H1 (cell line): ENCODE measurements around the gene TMEM163. TPM values are rescaled to one million over a fixed set of nuclear protein-coding genes. Genes with fewer than 3 reads are reported as not detected.

Experiments
- CTCF ChIA-PET: fragments of 300-600 bp; sonication (Branson Sonifier 250); formaldehyde crosslinking; loops from one replicate; lab custom pipeline; 2021; ENCODE audit not compliant: partially characterized antibody; lab: Charles Lee
- POLR2A ChIA-PET: fragments of 300-600 bp; sonication (Branson Sonifier 250); formaldehyde crosslinking; loops from one replicate; lab custom pipeline; 2021; ENCODE audit warnings: inconsistent platforms; ENCODE audit not compliant: partially characterized antibody; lab: Charles Lee
- DNase-seq, 2 experiments: peaks; one replicate each; pipeline versions ENCODE4 v3.0.0 to v3.0.0-alpha.2; 2010 to 2022; ENCODE audit warnings: low spot score in 2 of 2, low read depth in 1 of 2, mixed read lengths in 1 of 2
- FAIRE-seq: peaks from 2 replicates; lab custom pipeline; 2011; peaks lifted over from hg19 to GRCh38; lab: Jason Lieb, UNC
- H2AFZ ChIP-seq: 2 replicates; pipeline ENCODE4 v1.8.1; 2012; ENCODE audit warnings: low read length, inconsistent platforms
- H2AK5ac ChIP-seq: 2 replicates; pipeline ENCODE4 v1.6.1; 2013; ENCODE audit warnings: low read depth, low read length
- H2BK120ac ChIP-seq: replicated peaks from 2 replicates; pipeline ENCODE3; 2013; ENCODE audit warnings: low read depth, low read length, inconsistent platforms
- H2BK12ac ChIP-seq: 2 replicates; pipeline ENCODE4 v1.6.1; 2013; ENCODE audit warnings: low read depth, low read length
- H2BK15ac ChIP-seq: 2 replicates; pipeline ENCODE4 v1.6.1; 2013; ENCODE audit warnings: low read length
- H2BK20ac ChIP-seq: 2 replicates; pipeline ENCODE4 v1.6.1; 2013; ENCODE audit warnings: low read length
- H2BK5ac ChIP-seq: 2 replicates; pipeline ENCODE4 v1.6.1; 2013; ENCODE audit warnings: low read depth, low read length
- H3K14ac ChIP-seq: 2 replicates; pipeline ENCODE4 v1.6.1; 2013; ENCODE audit warnings: inconsistent platforms; ENCODE audit not compliant: insufficient read length
- H3K18ac ChIP-seq: 2 replicates; pipeline ENCODE4 v1.6.1; 2013; ENCODE audit warnings: low read length; ENCODE audit errors: extremely low read depth
- H3K23ac ChIP-seq: 2 replicates; pipeline ENCODE4 v1.6.1; 2013; ENCODE audit warnings: inconsistent platforms; ENCODE audit not compliant: insufficient read length
- H3K23me2 ChIP-seq: 2 replicates; pipeline ENCODE4 v1.6.1; 2013; ENCODE audit warnings: low read depth, low read length
- H3K27ac ChIP-seq: 2 replicates; pipeline ENCODE4 v1.6.1; 2011; ENCODE audit warnings: low read depth, low read length, inconsistent platforms
- H3K27me3 ChIP-seq, 4 experiments: replicated peaks in 1 of 4; 1 replicate in 1 of 4; 2 replicates in 3 of 4; pipeline versions ENCODE4 v1.6.1 to v1.8.1; 2011 to 2013; ENCODE audit warnings: low read length in 3 of 4, mild to moderate bottlenecking in 3 of 4, inconsistent platforms in 2 of 4, mixed read lengths in 2 of 4, moderate library complexity in 1 of 4; ENCODE audit not compliant: control insufficient read depth in 3 of 4, insufficient read depth in 3 of 4; ENCODE audit errors: extremely low read depth in 1 of 4
- H3K36me3 ChIP-seq, 4 experiments: 2 replicates each; pipeline versions ENCODE4 v1.6.1 to v1.8.1; 2011 to 2013; ENCODE audit warnings: mild to moderate bottlenecking in 4 of 4, low read length in 3 of 4, moderate library complexity in 2 of 4, control low read depth in 1 of 4, inconsistent platforms in 1 of 4; ENCODE audit not compliant: insufficient read depth in 4 of 4, control insufficient read depth in 2 of 4
- H3K4ac ChIP-seq: replicated peaks from 2 replicates; pipeline ENCODE3; 2013; ENCODE audit warnings: low read length, low read depth, mixed read lengths, inconsistent platforms; ENCODE audit not compliant: insufficient read length
- H3K4me1 ChIP-seq, 4 experiments: replicated peaks in 1 of 4; 1 replicate in 1 of 4; 2 replicates in 3 of 4; pipeline versions ENCODE4 v1.6.1 to v1.8.1; 2011 to 2013; ENCODE audit warnings: low read length in 3 of 4, inconsistent platforms in 2 of 4, mixed read lengths in 1 of 4; ENCODE audit not compliant: insufficient read depth in 4 of 4, control insufficient read depth in 3 of 4
- H3K4me2 ChIP-seq, 2 experiments: 2 replicates each; pipeline versions ENCODE4 v1.6.1 to v1.8.1; 2011 to 2013; ENCODE audit warnings: low read depth in 2 of 2, low read length in 2 of 2, control low read depth in 1 of 2, inconsistent platforms in 1 of 2, mild to moderate bottlenecking in 1 of 2; ENCODE audit not compliant: insufficient read depth in 1 of 2
- H3K4me3 ChIP-seq, 4 experiments: fragments of 200-600, 300-600 bp in 1 of 4; sonication (generic), shearing (Covaris generic), sonication (Bioruptor Twin) in 1 of 4; 2 replicates each; pipeline versions ENCODE4 v1.5.1 to v1.8.1; 2011 to 2016; ENCODE audit warnings: low read length in 4 of 4, low read depth in 3 of 4, control low read depth in 2 of 4, inconsistent platforms in 2 of 4, mild to moderate bottlenecking in 2 of 4, mixed read lengths in 1 of 4, moderate library complexity in 1 of 4; ENCODE audit not compliant: insufficient read depth in 2 of 4; ENCODE audit errors: extremely low read depth in 1 of 4
- H3K56ac ChIP-seq: replicated peaks from 2 replicates; pipeline ENCODE3; 2013; ENCODE audit warnings: low read depth, mild to moderate bottlenecking, mixed read lengths, low read length, inconsistent platforms; ENCODE audit not compliant: insufficient read length
- H3K79me1 ChIP-seq: 2 replicates; pipeline ENCODE4 v1.6.1; 2013; ENCODE audit warnings: low read depth, low read length, control low read depth
- H3K79me2 ChIP-seq, 2 experiments: 2 replicates each; pipeline versions ENCODE4 v1.6.1 to v1.8.1; 2012 to 2013; ENCODE audit warnings: low read length in 2 of 2, mild to moderate bottlenecking in 2 of 2, inconsistent platforms in 1 of 2; ENCODE audit not compliant: insufficient read depth in 2 of 2, control insufficient read depth in 1 of 2
- H3K9ac ChIP-seq, 4 experiments: replicated peaks in 1 of 4; 1 replicate in 1 of 4; 2 replicates in 3 of 4; pipeline versions ENCODE4 v1.6.1 to v1.8.1; 2011 to 2013; ENCODE audit warnings: low read depth in 3 of 4, low read length in 3 of 4, control low read depth in 2 of 4, mild to moderate bottlenecking in 2 of 4, moderate library complexity in 2 of 4, inconsistent platforms in 1 of 4; ENCODE audit errors: extremely low read depth in 1 of 4
- H3K9me3 ChIP-seq, 2 experiments: 2 replicates each; pipeline versions ENCODE4 v1.6.1 to v1.8.1; 2012 to 2013; ENCODE audit warnings: mild to moderate bottlenecking in 2 of 2, moderate library complexity in 2 of 2, control low read depth in 1 of 2, inconsistent platforms in 1 of 2, low read depth in 1 of 2, low read length in 1 of 2, mixed read lengths in 1 of 2; ENCODE audit not compliant: insufficient read depth in 2 of 2
- H4K20me1 ChIP-seq, 2 experiments: replicated peaks in 1 of 2; 2 replicates each; pipeline versions ENCODE3 to v1.8.1; 2011 to 2013; ENCODE audit warnings: inconsistent platforms in 2 of 2, low read length in 2 of 2, mild to moderate bottlenecking in 1 of 2; ENCODE audit not compliant: insufficient read depth in 2 of 2, control insufficient read depth in 1 of 2
- H4K5ac ChIP-seq: 2 replicates; pipeline ENCODE4 v1.6.1; 2013; ENCODE audit warnings: low read length, low read depth, mixed read lengths, inconsistent platforms; ENCODE audit not compliant: insufficient read length
- H4K8ac ChIP-seq: 2 replicates; pipeline ENCODE4 v1.8.0; 2013; ENCODE audit warnings: mild to moderate bottlenecking, moderate library complexity, low read length, inconsistent platforms; ENCODE audit not compliant: insufficient read depth; ENCODE audit errors: extremely low read depth
- H4K91ac ChIP-seq: replicated peaks from 2 replicates; pipeline ENCODE3; 2013; ENCODE audit warnings: low read length, mixed read lengths, inconsistent platforms; ENCODE audit not compliant: insufficient read length
- CHD1 ChIP-seq: IDR thresholded peaks from 2 replicates; pipeline ENCODE4 v1.6.1; 2012; ENCODE audit warnings: low read depth, low read length, improper control_type of control experiment
- CTBP2 ChIP-seq: IDR thresholded peaks from 2 replicates; pipeline ENCODE4 v1.7.0; 2011; ENCODE audit warnings: borderline replicate concordance, mild to moderate bottlenecking, moderate library complexity, mixed read lengths, low read length; ENCODE audit not compliant: insufficient read depth, insufficient read length
- CTCF ChIP-seq, 3 experiments: IDR thresholded peaks; 1 replicate in 2 of 3; 2 replicates in 1 of 3; pipeline versions ENCODE4 v1.5.1 to v1.6.1; 2011; ENCODE audit warnings: low read length in 3 of 3, mild to moderate bottlenecking in 3 of 3, inconsistent platforms in 2 of 3, low read depth in 1 of 3, moderate library complexity in 1 of 3; ENCODE audit not compliant: insufficient read depth in 1 of 3; ENCODE audit errors: control extremely low read depth in 1 of 3
- HDAC6 ChIP-seq: IDR thresholded peaks from one replicate; pipeline ENCODE4 v1.7.1; 2012; ENCODE audit warnings: low read depth, mild to moderate bottlenecking, inconsistent platforms, low read length, moderate library complexity
- POLR2A ChIP-seq, 2 experiments: IDR thresholded peaks; 1 replicate in 1 of 2; 2 replicates in 1 of 2; pipeline ENCODE4 v1.6.1; 2011; ENCODE audit warnings: low read depth in 2 of 2, low read length in 2 of 2, mild to moderate bottlenecking in 2 of 2; ENCODE audit errors: control extremely low read depth in 1 of 2
- RAD21 ChIP-seq, 2 experiments: IDR thresholded peaks in 1 of 2; conservative IDR thresholded peaks in 1 of 2; 2 replicates each; pipeline ENCODE4 v1.6.1; 2011; ENCODE audit warnings: low read depth in 2 of 2, low read length in 2 of 2, improper control_type of control experiment in 1 of 2, inconsistent platforms in 1 of 2, mild to moderate bottlenecking in 1 of 2, moderate library complexity in 1 of 2
- RNF2 ChIP-seq: fragments of 200-900, 300-1000 bp; sonication (generic); IDR thresholded peaks from 2 replicates; pipeline ENCODE4 v1.7.1; 2016; ENCODE audit warnings: borderline replicate concordance, low read depth, mild to moderate bottlenecking, antibody characterized with exemption, low read length; ENCODE audit not compliant: poor library complexity, severe bottlenecking; ENCODE audit errors: missing control alignments
- RXRA ChIP-seq: IDR thresholded peaks from 2 replicates; pipeline ENCODE4 v1.6.1; 2011; ENCODE audit warnings: low read depth, mild to moderate bottlenecking, low read length, moderate library complexity; ENCODE audit not compliant: insufficient read depth
- SIRT6 ChIP-seq: IDR thresholded peaks from one replicate; pipeline ENCODE4 v1.7.1; 2012; ENCODE audit warnings: low read length, inconsistent platforms
- SUZ12 ChIP-seq: fragments of 200-600 bp; sonication (generic); IDR thresholded peaks from 2 replicates; pipeline ENCODE4 v1.6.1; 2012; ENCODE audit warnings: mild to moderate bottlenecking, inconsistent platforms, low read length, moderate library complexity, mixed read lengths
- WGBS, 2 experiments: shearing (Covaris generic) in 1 of 2; methylation state at CpG; one replicate each; pipeline versions ENCODE4 v1.1.6 to v1.1.7; 2013 to 2015; ENCODE audit warnings: low lambda C conversion rate in 2 of 2, mixed read lengths in 2 of 2, inconsistent platforms in 1 of 2, low coverage in 1 of 2, missing lambda C conversion rate in 1 of 2; ENCODE audit not compliant: insufficient replicate concordance in 2 of 2, insufficient coverage in 1 of 2, insufficient read length in 1 of 2; ENCODE audit errors: extremely low coverage in 1 of 2, missing lambda C conversion rate in 1 of 2; 5-methylcytosine and 5-hydroxymethylcytosine counted together
- polyA plus RNA-seq, 7 experiments: library from polyadenylated mRNA; depleted of rRNA in 3 of 7; stranded (reverse) in 5 of 7; unstranded in 2 of 7; fragments of >200 nt in 5 of 7; fragments of 200-250 nt in 2 of 7; gene quantifications; 1 replicate in 5 of 7; 2 replicates in 1 of 7; 4 replicates in 1 of 7; pipeline versions ENCODE4 v1.2.1 to v1.2.3, GENCODE V29; 2011 to 2013; ENCODE audit warnings: missing spikeins in 2 of 7, mixed read lengths in 2 of 7
- total RNA-seq: library from RNA; stranded (reverse); fragmentation: NEBNext Ultra II Directional; extraction: Animal tissue kit (Norgen Biotek cat#: 25700); gene quantifications from 2 replicates; pipeline ENCODE4 v1.2.1, GENCODE V29; 2021

TMEM163 gene
- total and polyA plus RNA-seq, 2 of the 8 experiments (the other 6 are each of a cell fraction or from before 2014, with no cell fraction given), result 2.8 to 3.2 TPM

GRCh38 chr2:134593519-134593918 lies 125.3 kb downstream of the TMEM163 start:
- Histone ChIP-seq H4K20me1 (no peaks in the 10 kb centered on the region), H3K9me3 (peaks cover 19 to 22% of the 10 kb centered on the region in 2 experiments), H3K23ac (no peak overlapping the region), H2BK120ac (no peak overlapping the region), H2AFZ (no peak overlapping the region), H2BK20ac (no peak overlapping the region), H2BK15ac (no peak overlapping the region), H2BK5ac (no peak overlapping the region), H3K4me3 (no peak overlapping the region), H3K36me3 (peaks cover 0 to 2% (median 0%) of the 10 kb centered on the region in 4 experiments; a peak in 1 of 8 replicates), H3K79me2 (no peaks in the 10 kb centered on the region), H3K18ac (no peak overlapping the region; the same call in 1 of the 2 replicates), H3K4ac (no peak overlapping the region), H3K4me2 (no peak overlapping the region), H3K14ac (no peak overlapping the region), H4K91ac (no peak overlapping the region), H3K79me1 (no peaks in the 10 kb centered on the region), H2AK5ac (no peak overlapping the region), H4K8ac (no peak overlapping the region; the same call in 1 of the 2 replicates), H3K9ac (no peak overlapping the region), H3K27me3 (no peaks in the 10 kb centered on the region), H3K56ac (no peak overlapping the region), H3K27ac (no peak overlapping the region), H3K4me1 (peaks cover 0 to 7% (median 5%) of the 10 kb centered on the region in 4 experiments; a peak in 3 of 7 replicates), H4K5ac (no peak overlapping the region), H3K23me2 (no peaks in the 10 kb centered on the region), H2BK12ac (no peak overlapping the region)
- DNase-seq, result no peak
- CTCF ChIA-PET, result interaction anchor here (1.5 kb wide), 1 partner anchor 124 kb away, joined by 5 read pairs; no protein-coding TSS in a partner anchor
- no peak for FAIRE-seq
- POLR2A ChIA-PET, result no interaction called here
- WGBS, 2 experiments, result 94% methylated on average over 7 of the region's 8 CpGs; no CpG with 5 or more reads in 1 of the 2 experiments
- TF ChIP-seq HDAC6 (no peak), RNF2 (no peak), RXRA (no peak), SIRT6 (no peak), CHD1 (no peak), POLR2A (IDR thresholded peaks at IDR 0.05; ENCODE audit: control extremely low read depth in 1 of 2, low read depth in 2 of 2, low read length in 2 of 2) (no peak), CTCF (IDR thresholded peaks at IDR 0.05; ENCODE audit: control extremely low read depth in 1 of 3, insufficient read depth in 1 of 3, low read depth in 1 of 3, low read length in 3 of 3) (no peak), RAD21 (IDR thresholded peaks at IDR 0.05 in 1 of 2, conservative IDR thresholded peaks at IDR 0.05 in 1 of 2; ENCODE audit: low read depth in 2 of 2, low read length in 2 of 2) (no peak), CTBP2 (no peak), SUZ12 (no peak)
